Left renal pelvis (tissue), 4 donors: ENCODE measurements around the gene RIMBP2. TPM values are rescaled to one million over a fixed set of nuclear protein-coding genes. Genes with fewer than 3 reads are reported as not detected.
"Not testable (repeated sequence)": the region's sequence is repeated elsewhere in the genome, so short reads cannot be mapped to it uniquely, and the experiment has no call there.

Source experiments
- DNase-seq, 4 donors: peaks; one replicate each; pipeline ENCODE4 v3.0.0-alpha.2; 2013; ENCODE audit warnings: low read depth in 4 of 4, low spot score in 3 of 4
- polyA plus RNA-seq, 4 donors: library from polyadenylated mRNA; unstranded; fragments of 120-200 nt; gene quantifications; one replicate each; pipeline ENCODE4 v1.2.1, GENCODE V29; 2013; ENCODE audit not compliant: insufficient read length in 4 of 4

Gene RIMBP2
- polyA plus RNA-seq, 4 donors: 6.1 to 20.6 (median 14.3) TPM

- no peak for DNase-seq
Measured at GRCh38 chr12:130661486-130662255, 54.4 kb downstream of the RIMBP2 start.

GRCh38 chr12:130661059-130661458 is 55.0 kb downstream of the RIMBP2 start:
- no peak for DNase-seq

- DNase-seq: no peak
Measured at GRCh38 chr12:130658145-130658911, 57.8 kb downstream of the RIMBP2 start.

GRCh38 chr12:130656411-130656810 is 59.7 kb downstream of the RIMBP2 start:
- no peak for DNase-seq

- DNase-seq: no peak
Measured at GRCh38 chr12:130655881-130656280, 60.2 kb downstream of the RIMBP2 start.

GRCh38 chr12:130655010-130655409 is 61.1 kb downstream of the RIMBP2 start:
- DNase-seq: no peak

GRCh38 chr12:130651188-130651959 is 64.7 kb downstream of the RIMBP2 start:
- DNase-seq: no peak

- no peak for DNase-seq
Measured at GRCh38 chr12:130650131-130650530, 66.0 kb downstream of the RIMBP2 start.

GRCh38 chr12:130649101-130650045 is 66.7 kb downstream of the RIMBP2 start:
- DNase-seq: no peak

GRCh38 chr12:130647814-130648213 is 68.3 kb downstream of the RIMBP2 start:
- DNase-seq: no peak

GRCh38 chr12:130646716-130647370 is 69.3 kb downstream of the RIMBP2 start:
- DNase-seq: no peak

GRCh38 chr12:130646191-130646590 is 69.9 kb downstream of the RIMBP2 start:
- DNase-seq: not testable (repeated sequence)

- DNase-seq: no peak
Measured at GRCh38 chr12:130645751-130646150, 70.3 kb downstream of the RIMBP2 start.

- DNase-seq: no peak
Measured at GRCh38 chr12:130644566-130644965, 71.5 kb downstream of the RIMBP2 start.

GRCh38 chr12:130644146-130644545 is 72.0 kb downstream of the RIMBP2 start:
- DNase-seq: no peak

GRCh38 chr12:130642856-130643255 is 73.2 kb downstream of the RIMBP2 start:
- no peak for DNase-seq

- DNase-seq: no peak
Measured at GRCh38 chr12:130641533-130642184, 74.4 kb downstream of the RIMBP2 start.

GRCh38 chr12:130640901-130641300 is 75.2 kb downstream of the RIMBP2 start:
- no peak for DNase-seq

- DNase-seq: no peak
Measured at GRCh38 chr12:130640496-130640895, 75.6 kb downstream of the RIMBP2 start.
